Esophagus squamous epithelium (tissue), 4 donors: Measurements from ENCODE around the gene COL15A1.
"Not testable (repeated sequence)": the region's sequence is repeated elsewhere in the genome, so short reads cannot be mapped to it uniquely, and the experiment has no call there.

Source experiments
- POLR2A ChIP-seq, 4 donors: fragments of 450-650 bp; IDR thresholded peaks; one replicate each; pipeline ENCODE4 v1.6.1; 2017; ENCODE audit warnings: antibody characterized with exemption in 4 of 4, mild to moderate bottlenecking in 4 of 4, moderate library complexity in 3 of 4
- TF ChIP-seq, protein P1 (sequence below), 6 experiments: fragments of 450-650 bp in 4 of 6; fragments of 200-600 bp in 2 of 6; sonication (generic) in 2 of 6; IDR thresholded peaks; one replicate each; pipeline ENCODE4 v1.5.1; 2016 to 2019; ENCODE audit warnings: antibody characterized with exemption in 6 of 6, mild to moderate bottlenecking in 4 of 6, moderate library complexity in 4 of 6

DNA sequence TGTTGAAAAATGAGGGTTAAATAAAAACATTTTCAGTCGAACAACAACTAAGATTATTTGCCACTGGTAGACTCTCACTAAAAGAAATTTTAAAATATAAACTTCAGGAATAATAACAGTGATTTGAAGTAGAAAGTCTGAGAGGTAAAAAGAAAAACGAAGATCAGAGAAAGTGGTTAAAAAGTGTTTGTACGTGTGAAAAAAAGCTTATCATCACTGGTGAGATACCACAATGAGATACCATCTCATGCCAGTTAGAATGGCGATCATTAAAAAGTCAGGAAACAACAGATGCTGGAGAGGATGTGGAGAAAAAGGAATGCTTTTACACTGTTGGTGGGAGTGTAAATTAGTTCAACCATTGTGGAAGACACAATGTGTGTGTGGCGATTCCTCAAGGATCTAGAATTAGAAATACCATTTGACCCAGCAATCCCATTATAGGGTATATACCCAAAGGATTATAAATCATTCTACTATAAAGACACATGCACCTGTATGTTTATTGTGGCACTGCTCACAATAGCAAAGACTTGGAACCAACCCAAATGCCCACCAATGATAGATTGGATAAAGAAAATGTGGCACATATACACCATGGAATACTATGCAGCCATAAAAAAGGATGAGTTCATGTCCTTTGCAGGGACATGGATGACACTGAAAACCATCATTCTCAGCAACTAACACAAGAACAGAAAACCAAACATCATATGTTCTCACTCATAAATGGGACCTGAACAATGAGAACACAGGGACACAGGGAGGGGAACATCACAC is 156.3 kb downstream of the COL15A1 start:
- TF ChIP-seq, protein P1, sequence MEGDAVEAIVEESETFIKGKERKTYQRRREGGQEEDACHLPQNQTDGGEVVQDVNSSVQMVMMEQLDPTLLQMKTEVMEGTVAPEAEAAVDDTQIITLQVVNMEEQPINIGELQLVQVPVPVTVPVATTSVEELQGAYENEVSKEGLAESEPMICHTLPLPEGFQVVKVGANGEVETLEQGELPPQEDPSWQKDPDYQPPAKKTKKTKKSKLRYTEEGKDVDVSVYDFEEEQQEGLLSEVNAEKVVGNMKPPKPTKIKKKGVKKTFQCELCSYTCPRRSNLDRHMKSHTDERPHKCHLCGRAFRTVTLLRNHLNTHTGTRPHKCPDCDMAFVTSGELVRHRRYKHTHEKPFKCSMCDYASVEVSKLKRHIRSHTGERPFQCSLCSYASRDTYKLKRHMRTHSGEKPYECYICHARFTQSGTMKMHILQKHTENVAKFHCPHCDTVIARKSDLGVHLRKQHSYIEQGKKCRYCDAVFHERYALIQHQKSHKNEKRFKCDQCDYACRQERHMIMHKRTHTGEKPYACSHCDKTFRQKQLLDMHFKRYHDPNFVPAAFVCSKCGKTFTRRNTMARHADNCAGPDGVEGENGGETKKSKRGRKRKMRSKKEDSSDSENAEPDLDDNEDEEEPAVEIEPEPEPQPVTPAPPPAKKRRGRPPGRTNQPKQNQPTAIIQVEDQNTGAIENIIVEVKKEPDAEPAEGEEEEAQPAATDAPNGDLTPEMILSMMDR (IDR thresholded peaks at IDR 0.05) = not testable (repeated sequence)
- not testable (repeated sequence) for TF ChIP-seq POLR2A (IDR thresholded peaks at IDR 0.05)
